DND-41 (cell line): ENCODE data around the gene E2F4.

Source experiments
- ATAC-seq: fragments of 200-7000 bp; cut with Tn5 transposase; 3 replicates; pipeline ENCODE4 v1.9.1; 2021; ENCODE audit warnings: low read depth; ENCODE audit not compliant: insufficient read depth
- DNase-seq: peaks from one replicate; pipeline ENCODE4 v3.0.0-alpha.2; 2020
- H2AFZ ChIP-seq: 2 replicates; pipeline ENCODE4 v1.6.0; 2012; ENCODE audit warnings: low read depth, low read length
- H3K27ac ChIP-seq: 2 replicates; pipeline ENCODE4 v1.5.1; 2012; ENCODE audit warnings: low read length, inconsistent platforms
- H3K27me3 ChIP-seq: fragments of 200-600 bp; sonication (generic); 2 replicates; pipeline ENCODE4 v1.6.0; 2012; ENCODE audit warnings: low read length, mild to moderate bottlenecking, inconsistent platforms; ENCODE audit not compliant: insufficient read depth, poor library complexity
- H3K36me3 ChIP-seq: 2 replicates; pipeline ENCODE4 v1.5.1; 2012; ENCODE audit warnings: low read length, inconsistent platforms; ENCODE audit not compliant: insufficient read depth
- H3K4me1 ChIP-seq: 2 replicates; pipeline ENCODE4 v1.5.1; 2012; ENCODE audit warnings: mild to moderate bottlenecking, low read length; ENCODE audit not compliant: insufficient read depth
- H3K4me2 ChIP-seq: 2 replicates; pipeline ENCODE4 v1.6.0; 2012; ENCODE audit warnings: mild to moderate bottlenecking, moderate library complexity, low read length, inconsistent platforms; ENCODE audit not compliant: insufficient read depth
- H3K4me3 ChIP-seq, 2 experiments: fragments of 200-600 bp in 1 of 2; shearing (Covaris generic) in 1 of 2; 2 replicates each; pipeline ENCODE4 v1.5.1; 2012 to 2016; ENCODE audit warnings: inconsistent platforms in 2 of 2, low read length in 2 of 2, mild to moderate bottlenecking in 2 of 2, low read depth in 1 of 2, moderate library complexity in 1 of 2
- H3K79me2 ChIP-seq: 2 replicates; pipeline ENCODE4 v1.6.0; 2012; ENCODE audit warnings: low read length, inconsistent platforms; ENCODE audit not compliant: insufficient read depth
- H3K9ac ChIP-seq: 2 replicates; pipeline ENCODE4 v1.6.0; 2012; ENCODE audit warnings: low read depth, mild to moderate bottlenecking, inconsistent platforms, low read length, moderate library complexity
- H3K9me3 ChIP-seq: 2 replicates; pipeline ENCODE4 v1.5.1; 2012; ENCODE audit warnings: low read length, moderate library complexity, mild to moderate bottlenecking, inconsistent platforms; ENCODE audit not compliant: insufficient read depth, severe bottlenecking
- H4K20me1 ChIP-seq: 2 replicates; pipeline ENCODE4 v1.6.0; 2012; ENCODE audit warnings: low read length; ENCODE audit not compliant: insufficient read depth
- CTCF ChIP-seq: IDR thresholded peaks from 2 replicates; pipeline ENCODE4 v1.5.1; 2012; ENCODE audit warnings: borderline replicate concordance, low read length, moderate library complexity, mild to moderate bottlenecking; ENCODE audit not compliant: poor library complexity, severe bottlenecking; ENCODE audit errors: extremely low read depth
- EZH2 ChIP-seq: IDR thresholded peaks from 3 replicates; pipeline ENCODE4 v1.6.1; 2012; ENCODE audit warnings: borderline replicate concordance, low read depth, mild to moderate bottlenecking, moderate library complexity, low read length, inconsistent platforms; ENCODE audit not compliant: severe bottlenecking

Gene E2F4

GRCh38 chr16:67215706-67216105, 23.8 kb downstream of the E2F4 start:
- H2AFZ ChIP-seq = no peak overlapping the region
- no peak for ATAC-seq
- no peak overlapping the region for H3K27ac ChIP-seq
- H3K4me1 ChIP-seq = no peaks in the 10 kb centered on the region
- TF ChIP-seq EZH2 = no peak
- no peak for TF ChIP-seq CTCF
- H3K9ac ChIP-seq = no peak overlapping the region
- no peaks in the 10 kb centered on the region; the same call in 1 of the 2 replicates for H3K36me3 ChIP-seq
- no peak overlapping the region for H3K4me2 ChIP-seq
- no peak for DNase-seq
- no peak overlapping the region for H3K4me3 ChIP-seq
- no peaks in the 10 kb centered on the region for H3K9me3 ChIP-seq
- no peaks in the 10 kb centered on the region for H3K79me2 ChIP-seq
- H4K20me1 ChIP-seq = no peaks in the 10 kb centered on the region
- H3K27me3 ChIP-seq = no peaks in the 10 kb centered on the region

- H3K4me1 ChIP-seq = no peaks in the 10 kb centered on the region
- H4K20me1 ChIP-seq = no peaks in the 10 kb centered on the region
- H3K4me3 ChIP-seq = no peak overlapping the region
- no peak overlapping the region for H2AFZ ChIP-seq
- DNase-seq = no peak
- no peaks in the 10 kb centered on the region for H3K9me3 ChIP-seq
- H3K4me2 ChIP-seq = no peak overlapping the region
- no peak overlapping the region for H3K9ac ChIP-seq
- ATAC-seq = no peak
- TF ChIP-seq CTCF (no peak), EZH2 (no peak)
- H3K36me3 ChIP-seq = no peaks in the 10 kb centered on the region
- H3K27me3 ChIP-seq = no peaks in the 10 kb centered on the region
- H3K27ac ChIP-seq = no peak overlapping the region
- no peaks in the 10 kb centered on the region for H3K79me2 ChIP-seq
Measured at GRCh38 chr16:67216612-67217490, 24.9 kb downstream of the E2F4 start.

- H3K4me1 ChIP-seq = peaks cover 33% of the 10 kb centered on the region
- H3K9me3 ChIP-seq = no peaks in the 10 kb centered on the region
- H3K4me2 ChIP-seq = no peak overlapping the region
- no peak overlapping the region for H3K9ac ChIP-seq
- 0 out of 2 replicates have a peak, but pooled peaks cover 11% of the 10 kb centered on the region for H4K20me1 ChIP-seq
- no peak overlapping the region for H3K27ac ChIP-seq
- no peak for TF ChIP-seq CTCF
- TF ChIP-seq EZH2 = no peak
- H3K27me3 ChIP-seq = no peaks in the 10 kb centered on the region
- H3K79me2 ChIP-seq = peaks cover 28% of the 10 kb centered on the region
- DNase-seq = no peak
- no peak for ATAC-seq
- no peak overlapping the region for H2AFZ ChIP-seq
- H3K4me3 ChIP-seq = no peak overlapping the region
- H3K36me3 ChIP-seq = peaks cover 18% of the 10 kb centered on the region
Measured at GRCh38 chr16:67223992-67224391, 32.0 kb downstream of the E2F4 start.
